Endothelial cell of umbilical vein (primary cell): ENCODE data around the gene MYO1E. TPM values are rescaled to one million over a fixed set of nuclear protein-coding genes. Genes with fewer than 3 reads are reported as not detected.

Experiments
- BruUV-seq: library from RNA; stranded (reverse); fragments of 400-500 nt; replicated peaks from 2 replicates; lab custom pipeline; 2021; lab: Mats Ljungman, UMichigan
- CTCF ChIA-PET: fragments of 300-600, 350-600 bp; sonication (Branson Sonifier 250); formaldehyde crosslinking; loops from one replicate; lab custom pipeline; 2021; ENCODE audit warnings: antibody characterized with exemption, inconsistent platforms; lab: Charles Lee
- POLR2A ChIA-PET: fragments of 300-600, 350-600 bp; sonication (Branson Sonifier 250); formaldehyde crosslinking; loops from one replicate; lab custom pipeline; 2021; ENCODE audit warnings: antibody characterized with exemption, inconsistent platforms; lab: Charles Lee
- DNase-seq: peaks from one replicate; pipeline ENCODE4 v3.0.0-alpha.2; 2011; ENCODE audit warnings: low read depth, low spot score
- FAIRE-seq: peaks from 2 replicates; lab custom pipeline; 2011; peaks lifted over from hg19 to GRCh38; lab: Jason Lieb, UNC
- H2AFZ ChIP-seq: 2 replicates; pipeline ENCODE4 v1.6.0; 2012; ENCODE audit warnings: low read depth, low read length, control low read depth, inconsistent platforms
- H3K27ac ChIP-seq: 2 replicates; pipeline ENCODE4 v1.5.1; 2011; ENCODE audit warnings: low read depth, mild to moderate bottlenecking, control low read depth, low read length, moderate library complexity; ENCODE audit not compliant: insufficient read depth
- H3K27me3 ChIP-seq, 2 experiments: 2 replicates each; pipeline versions ENCODE4 v1.6.0 to v1.6.1; 2011; ENCODE audit warnings: low read length in 2 of 2, mixed read lengths in 1 of 2; ENCODE audit not compliant: control insufficient read depth in 2 of 2, insufficient read depth in 2 of 2
- H3K36me3 ChIP-seq, 2 experiments: 2 replicates in 1 of 2; 3 replicates in 1 of 2; pipeline ENCODE4 v1.5.1; 2011; ENCODE audit warnings: low read length in 2 of 2, mild to moderate bottlenecking in 1 of 2, moderate library complexity in 1 of 2; ENCODE audit not compliant: control insufficient read depth in 2 of 2, insufficient read depth in 2 of 2; ENCODE audit errors: extremely low read depth in 1 of 2
- H3K4me1 ChIP-seq: 3 replicates; pipeline ENCODE4 v1.5.1; 2011; ENCODE audit warnings: mild to moderate bottlenecking, low read length; ENCODE audit not compliant: control insufficient read depth, insufficient read depth; ENCODE audit errors: extremely low read depth
- H3K4me2 ChIP-seq: 2 replicates; pipeline ENCODE4 v1.6.1; 2011; ENCODE audit warnings: low read length, control low read depth, mixed read lengths; ENCODE audit not compliant: insufficient read depth
- H3K4me3 ChIP-seq, 3 experiments: fragments of 200-600 bp in 1 of 3; sonication (generic), shearing (Covaris generic) in 1 of 3; replicated peaks in 1 of 3; 2 replicates each; pipeline ENCODE4 v1.5.1; 2011 to 2016; ENCODE audit warnings: control low read depth in 3 of 3, low read length in 3 of 3, mild to moderate bottlenecking in 2 of 3, inconsistent platforms in 1 of 3, low read depth in 1 of 3, moderate library complexity in 1 of 3; ENCODE audit not compliant: insufficient read depth in 1 of 3
- H3K79me2 ChIP-seq: 2 replicates; pipeline ENCODE4 v1.6.0; 2012; ENCODE audit warnings: low read length, inconsistent platforms; ENCODE audit not compliant: control insufficient read depth, insufficient read depth
- H3K9ac ChIP-seq: replicated peaks from 2 replicates; pipeline ENCODE3; 2011; ENCODE audit warnings: low read length, control low read depth; ENCODE audit not compliant: insufficient read depth; ENCODE audit errors: extremely low read depth
- H3K9me1 ChIP-seq: replicated peaks from 3 replicates; pipeline ENCODE4 v1.6.0; 2011; ENCODE audit warnings: mild to moderate bottlenecking, low read length; ENCODE audit not compliant: control insufficient read depth, insufficient read depth; ENCODE audit errors: extremely low read depth
- H3K9me3 ChIP-seq: replicated peaks from 2 replicates; pipeline ENCODE4 v1.5.1; 2012; ENCODE audit warnings: low read length, inconsistent platforms; ENCODE audit not compliant: control insufficient read depth, insufficient read depth
- H4K20me1 ChIP-seq: replicated peaks from 2 replicates; pipeline ENCODE3; 2011; ENCODE audit warnings: mild to moderate bottlenecking, low read length; ENCODE audit not compliant: control insufficient read depth, insufficient read depth; ENCODE audit errors: extremely low read depth
- CTCF ChIP-seq, 2 donors: IDR thresholded peaks; 1 replicate in 1 of 2; 2 replicates in 1 of 2; pipeline ENCODE4 v1.5.1; 2011; ENCODE audit warnings: low read length in 2 of 2, mild to moderate bottlenecking in 2 of 2, moderate library complexity in 2 of 2, control low read depth in 1 of 2, inconsistent platforms in 1 of 2, low read depth in 1 of 2; ENCODE audit not compliant: insufficient read depth in 1 of 2; ENCODE audit errors: extremely low read depth in 1 of 2
- EZH2 ChIP-seq: IDR thresholded peaks from 2 replicates; pipeline ENCODE4 v1.6.1; 2012; ENCODE audit warnings: borderline replicate concordance, low read depth, mild to moderate bottlenecking, moderate library complexity, low read length, inconsistent platforms; ENCODE audit not compliant: severe bottlenecking
- FOS ChIP-seq: IDR thresholded peaks from 2 replicates; pipeline ENCODE4 v1.6.1; 2011; ENCODE audit warnings: mild to moderate bottlenecking, low read length, moderate library complexity, borderline replicate concordance; ENCODE audit not compliant: insufficient read depth
- GATA2 ChIP-seq: IDR thresholded peaks from 2 replicates; pipeline ENCODE4 v1.7.0; 2011; ENCODE audit warnings: low read depth, mild to moderate bottlenecking, moderate library complexity, mixed read lengths, low read length; ENCODE audit not compliant: insufficient read length, insufficient read depth
- JUN ChIP-seq: IDR thresholded peaks from 2 replicates; pipeline ENCODE4 v1.6.1; 2011; ENCODE audit warnings: borderline replicate concordance, low read depth; ENCODE audit not compliant: insufficient read length, insufficient read depth
- MAX ChIP-seq: IDR thresholded peaks from 2 replicates; pipeline ENCODE4 v1.6.1; 2011; ENCODE audit not compliant: insufficient read depth, insufficient read length
- MYC ChIP-seq: IDR thresholded peaks from one replicate; pipeline ENCODE4 v1.6.1; 2011; ENCODE audit warnings: mild to moderate bottlenecking, low read depth, low read length
- POLR2A ChIP-seq: IDR thresholded peaks from 2 replicates; pipeline ENCODE4 v1.6.1; 2012; ENCODE audit warnings: low read depth, mild to moderate bottlenecking, control low read depth, low read length
- POLR2AphosphoS5 ChIP-seq: IDR thresholded peaks from 2 replicates; pipeline ENCODE4 v1.6.1; 2012; ENCODE audit warnings: low read depth, mild to moderate bottlenecking, control low read depth, low read length, moderate library complexity; ENCODE audit not compliant: insufficient read depth
- dilution Hi-C: fragments of 300-500 bp; cut with MboI; formaldehyde crosslinking; loops from one replicate; pipeline ENCODE4 v1.15.0; 2019; ENCODE audit warnings: low sequenced_read_pairs; ENCODE audit not compliant: extremely low pct_ligation_motif_present
- intact Hi-C: fragments of 100-400 bp; cut with micrococcal nuclease; formaldehyde crosslinking; loops from one replicate; pipeline ENCODE4 v1.10.0; 2022
- polyA plus RNA-seq, 4 experiments: library from polyadenylated mRNA; depleted of rRNA in 3 of 4; stranded (reverse) in 3 of 4; unstranded in 1 of 4; fragments of >200 nt; gene quantifications; 2 replicates each; pipeline versions ENCODE4 v1.2.1 to v1.2.3, GENCODE V29; 2011 to 2012; ENCODE audit warnings: missing spikeins in 1 of 4
- total RNA-seq: library from RNA; stranded (reverse); gene quantifications from 2 replicates; pipeline ENCODE4 v1.2.3, GENCODE V29; 2021

MYO1E gene
- total and polyA plus RNA-seq, 2 donors (not counting 3 experiments of a cell fraction or from before 2014, with no cell fraction given) = 31.6 to 218 TPM

- Histone ChIP-seq H3K4me1 (peaks cover 11% of the 10 kb centered on the region), H3K4me3 (peak overlapping the region; percentile 68 to 95 (median 68)), H3K9me1 (no peaks in the 10 kb centered on the region), H3K27ac (peak overlapping the region; percentile 57), H3K9ac (peak overlapping the region; percentile 65), H3K27me3 (no peaks in the 10 kb centered on the region), H4K20me1 (no peaks in the 10 kb centered on the region), H3K4me2 (peak overlapping the region; percentile 94), H3K36me3 (peaks cover 4 to 16% of the 10 kb centered on the region in 2 experiments), H3K9me3 (no peaks in the 10 kb centered on the region), H3K79me2 (peaks cover 40% of the 10 kb centered on the region), H2AFZ (peak overlapping the region; percentile 70)
- dilution Hi-C loops (no loop called here), intact Hi-C loops (loop anchor here (10.0 kb wide), 1 partner anchor 150 kb away; no protein-coding TSS in a partner anchor)
- POLR2A ChIA-PET = no interaction called here
- CTCF ChIA-PET = interaction anchor here (0.5 kb wide), 1 partner anchor 839 kb away, joined by 4 read pairs; no protein-coding TSS in a partner anchor
- BruUV-seq = no TSS peak
- TF ChIP-seq POLR2A (no peak), FOS (no peak), MAX (no peak), CTCF (IDR thresholded peaks at IDR 0.05; ENCODE audit: extremely low read depth in 1 of 2, insufficient read depth in 1 of 2, low read depth in 1 of 2, low read length in 2 of 2) (no peak)
- FAIRE-seq (no peak), DNase-seq (no peak)
Observed at GRCh38 chr15:59104602-59104911, 268.1 kb downstream of the MYO1E start.

- no peak overlapping the region for H3K27ac ChIP-seq
- DNase-seq (no peak), FAIRE-seq (no peak)
- ChIA-PET CTCF (interaction anchor here (3.2 kb wide), 1 partner anchor 119 kb away, joined by 9 read pairs; no protein-coding TSS in a partner anchor), POLR2A (no interaction called here)
- no peaks in the 10 kb centered on the region for H3K27me3 ChIP-seq
- no peaks in the 10 kb centered on the region for H3K9me1 ChIP-seq
- TF ChIP-seq MYC (no peak), CTCF (IDR thresholded peaks at IDR 0.05; ENCODE audit: extremely low read depth in 1 of 2, insufficient read depth in 1 of 2, low read depth in 1 of 2, low read length in 2 of 2) (no peak), POLR2A (no peak), POLR2AphosphoS5 (no peak), GATA2 (no peak), FOS (no peak), MAX (no peak), JUN (no peak), EZH2 (no peak)
- peaks cover 6 to 9% of the 10 kb centered on the region in 2 experiments for H3K36me3 ChIP-seq
- H2AFZ ChIP-seq = no peak overlapping the region
- H3K9ac ChIP-seq = no peak overlapping the region
- BruUV-seq = no TSS peak
- intact Hi-C loops = no loop called here
- no peaks in the 10 kb centered on the region for H3K9me3 ChIP-seq
- H3K4me3 ChIP-seq = no peak overlapping the region
- no peaks in the 10 kb centered on the region for H4K20me1 ChIP-seq
- dilution Hi-C loops = no loop called here
- H3K4me1 ChIP-seq = no peaks in the 10 kb centered on the region
- H3K79me2 ChIP-seq = no peaks in the 10 kb centered on the region
- no peak overlapping the region for H3K4me2 ChIP-seq
Observed at GRCh38 chr15:59099162-59099685, 273.4 kb downstream of the MYO1E start.
